T-helper 1 cell (primary cell): Measurements from ENCODE around the gene PXDN.
"Not testable (repeated sequence)": the region's sequence is repeated elsewhere in the genome, so short reads cannot be mapped to it uniquely, and the experiment has no call there.

Experiments used
- DNase-seq, 5 donors: peaks; one replicate each; pipeline ENCODE4 v3.0.0-alpha.2; 2012 to 2020

Gene PXDN

GRCh38 chr2:1700427-1700826 lies 43.9 kb downstream of the PXDN start:
- not testable (repeated sequence) for DNase-seq

DNA sequence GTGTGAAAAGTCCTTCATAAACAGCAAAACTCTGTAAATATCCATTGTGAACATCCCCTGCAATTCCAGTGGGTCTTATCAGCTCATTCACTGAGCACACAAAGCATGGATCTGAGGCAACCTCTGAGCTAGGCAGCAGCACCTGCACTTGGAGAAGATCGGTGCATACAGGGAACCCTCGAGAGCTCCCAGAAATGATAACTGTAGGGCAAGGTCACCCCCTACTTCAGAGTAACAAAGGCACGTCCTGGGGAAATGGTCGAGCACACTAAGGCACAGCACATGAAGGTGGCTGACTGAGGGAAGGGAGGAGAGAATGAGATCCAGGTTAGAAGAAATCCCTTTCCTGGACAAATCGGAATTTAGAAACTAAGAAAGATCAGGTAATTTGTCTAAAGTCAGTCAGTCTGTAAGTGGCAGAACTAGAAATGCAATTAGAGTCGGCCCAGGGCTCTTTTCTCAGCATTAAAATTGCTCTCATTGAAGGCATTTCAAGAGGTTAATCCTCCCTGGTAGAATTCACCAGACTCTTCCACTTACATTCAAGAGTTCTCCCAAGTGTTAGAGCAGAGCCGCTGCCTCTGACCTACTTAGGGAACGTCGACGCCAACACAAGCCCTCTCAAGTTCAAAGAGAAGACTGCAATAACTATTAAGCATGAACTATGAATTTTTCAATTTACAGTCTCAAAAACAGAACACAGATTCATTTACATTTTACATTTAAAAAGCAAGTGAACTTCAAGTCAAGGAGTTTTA lies 45.9 kb downstream of the PXDN start:
- DNase-seq: no peak

DNA sequence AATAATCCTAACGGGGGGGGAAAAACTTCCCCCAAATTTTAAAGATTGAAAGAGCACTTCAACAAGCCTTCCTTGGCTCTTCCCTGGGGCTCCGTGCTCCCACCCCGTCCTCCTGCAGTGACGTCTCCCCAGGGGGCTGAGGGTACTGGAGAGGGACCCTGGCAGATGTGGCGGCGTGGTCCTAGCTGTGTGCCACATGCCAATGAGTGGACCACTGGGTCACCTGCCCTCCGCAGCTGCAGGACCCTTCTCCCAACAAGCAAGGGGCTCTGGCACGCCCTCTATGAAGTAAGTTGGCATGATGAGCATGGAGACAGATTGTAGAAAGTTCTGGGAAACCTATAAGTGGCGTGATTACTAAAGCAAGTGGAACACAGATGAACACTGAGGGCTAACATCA lies 46.7 kb downstream of the PXDN start:
- DNase-seq: no peak

DNA sequence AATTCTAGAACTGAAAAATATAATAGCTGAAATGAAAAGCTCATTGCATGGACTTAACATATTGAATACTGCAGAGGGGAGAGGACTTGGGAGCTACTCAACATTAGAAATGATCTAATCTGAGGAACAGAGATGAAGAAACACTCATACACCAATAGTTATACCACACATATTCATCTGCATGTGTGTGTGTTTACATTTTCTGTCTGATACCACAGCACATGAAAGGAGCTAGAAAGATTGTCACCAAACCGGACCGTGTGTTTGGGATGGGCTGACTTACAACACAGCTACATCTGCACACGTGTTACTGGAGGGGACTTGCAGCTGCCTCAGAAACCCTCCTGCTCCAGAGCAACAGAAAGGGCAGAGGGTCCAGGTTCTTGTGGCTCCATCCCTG lies 47.8 kb downstream of the PXDN start:
- DNase-seq: no peak

GRCh38 chr2:1694371-1695271 lies 49.7 kb downstream of the PXDN start:
- DNase-seq: no peak

- no peak for DNase-seq
Observed at GRCh38 chr2:1693723-1694122, 50.6 kb downstream of the PXDN start.

DNA sequence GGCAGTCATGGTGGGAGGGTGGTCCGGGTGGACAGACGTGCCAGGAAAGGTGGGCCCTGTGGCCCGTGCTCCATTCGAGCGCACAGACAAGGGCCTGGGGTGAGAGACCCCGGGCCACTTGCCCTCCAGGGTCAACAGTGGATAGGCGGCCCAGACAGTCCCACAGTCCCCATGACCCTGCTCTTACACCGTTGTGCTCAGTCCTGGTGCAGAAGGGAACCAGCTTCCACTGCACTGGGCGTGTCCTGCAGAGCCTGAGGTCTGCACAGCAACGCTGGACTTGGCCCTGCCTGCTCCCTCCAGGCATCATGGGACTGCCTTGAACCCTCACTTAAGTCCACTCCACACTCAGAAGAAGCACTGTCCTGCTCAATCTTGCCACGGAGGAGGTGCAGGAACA lies 52.0 kb downstream of the PXDN start:
- DNase-seq: no peak

DNA sequence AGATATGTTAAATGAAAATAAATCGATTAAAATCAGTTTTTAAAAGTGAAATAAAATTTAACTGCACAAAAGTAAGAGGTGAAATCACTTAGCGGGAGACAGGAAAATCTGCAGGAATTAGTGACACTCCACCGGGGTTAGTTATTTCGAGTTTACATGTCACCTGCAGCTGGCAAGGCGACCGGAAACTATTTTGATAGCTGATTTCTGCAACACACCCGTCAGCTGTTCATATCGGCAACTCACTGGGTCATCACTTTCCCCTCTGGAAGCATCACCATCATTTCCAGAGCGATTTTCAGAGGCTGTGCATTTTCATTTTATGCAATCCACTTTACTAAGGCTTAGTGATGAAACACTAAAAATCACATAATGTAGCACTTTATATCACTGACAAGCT lies 52.9 kb downstream of the PXDN start:
- no peak for DNase-seq

- DNase-seq: no peak
Observed at GRCh38 chr2:1690056-1690775, 54.1 kb downstream of the PXDN start.

DNA sequence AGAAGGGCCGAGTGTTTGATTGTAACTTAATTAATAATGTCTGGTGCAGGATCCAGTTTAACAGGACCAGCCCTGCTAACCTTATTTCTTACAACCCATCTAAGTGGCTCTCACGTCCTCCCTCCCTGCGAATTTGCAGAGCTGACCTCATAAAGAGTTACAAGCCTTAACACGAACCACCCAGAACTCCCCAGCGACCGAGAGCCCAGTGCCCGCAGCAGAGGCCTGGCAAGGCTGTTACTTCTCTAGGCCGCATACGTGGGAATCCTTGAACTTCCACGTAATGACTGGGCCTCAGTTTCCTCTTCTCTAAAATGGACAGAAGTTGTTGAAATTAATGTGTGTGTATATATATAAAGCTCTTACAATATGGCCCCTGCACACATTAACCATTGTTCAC lies 55.5 kb downstream of the PXDN start:
- no peak for DNase-seq

GRCh38 chr2:1688161-1688560 lies 56.2 kb downstream of the PXDN start:
- DNase-seq: no peak

DNA sequence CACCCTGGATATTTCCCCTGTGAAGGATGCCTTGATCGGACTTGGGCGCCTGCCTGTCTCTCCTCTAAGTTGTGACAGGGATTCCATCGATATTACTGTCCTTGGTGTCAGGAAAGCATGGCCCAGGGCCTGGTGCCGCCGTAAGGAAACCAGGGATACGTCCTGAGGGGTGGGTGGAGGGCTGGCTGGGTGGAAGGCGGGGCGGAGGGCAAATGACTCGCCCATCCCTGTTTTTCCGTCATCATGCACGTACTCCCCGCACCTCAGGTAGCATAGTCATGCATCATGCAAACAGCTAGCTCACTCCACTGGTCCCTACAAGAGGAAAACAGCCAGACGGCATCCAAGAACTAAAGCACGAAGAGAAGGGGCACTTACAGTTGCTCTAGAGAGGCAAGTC lies 57.1 kb downstream of the PXDN start:
- DNase-seq: no peak

DNA sequence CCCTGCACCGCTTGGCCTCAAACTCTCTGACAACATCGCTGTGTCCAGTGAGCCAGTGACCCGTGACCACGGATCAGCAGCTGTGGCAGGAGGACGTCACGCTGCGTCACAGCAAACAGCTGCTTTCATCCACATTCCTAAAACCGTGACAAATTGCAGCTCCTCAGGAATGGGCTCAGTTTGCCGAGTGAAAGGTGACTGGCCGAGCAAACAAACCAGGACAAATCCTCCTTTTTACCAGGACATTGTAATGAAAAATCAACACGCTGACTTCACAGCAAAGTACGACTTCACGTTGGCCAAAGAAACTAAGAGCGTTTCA lies 57.6 kb downstream of the PXDN start:
- no peak for DNase-seq

DNA sequence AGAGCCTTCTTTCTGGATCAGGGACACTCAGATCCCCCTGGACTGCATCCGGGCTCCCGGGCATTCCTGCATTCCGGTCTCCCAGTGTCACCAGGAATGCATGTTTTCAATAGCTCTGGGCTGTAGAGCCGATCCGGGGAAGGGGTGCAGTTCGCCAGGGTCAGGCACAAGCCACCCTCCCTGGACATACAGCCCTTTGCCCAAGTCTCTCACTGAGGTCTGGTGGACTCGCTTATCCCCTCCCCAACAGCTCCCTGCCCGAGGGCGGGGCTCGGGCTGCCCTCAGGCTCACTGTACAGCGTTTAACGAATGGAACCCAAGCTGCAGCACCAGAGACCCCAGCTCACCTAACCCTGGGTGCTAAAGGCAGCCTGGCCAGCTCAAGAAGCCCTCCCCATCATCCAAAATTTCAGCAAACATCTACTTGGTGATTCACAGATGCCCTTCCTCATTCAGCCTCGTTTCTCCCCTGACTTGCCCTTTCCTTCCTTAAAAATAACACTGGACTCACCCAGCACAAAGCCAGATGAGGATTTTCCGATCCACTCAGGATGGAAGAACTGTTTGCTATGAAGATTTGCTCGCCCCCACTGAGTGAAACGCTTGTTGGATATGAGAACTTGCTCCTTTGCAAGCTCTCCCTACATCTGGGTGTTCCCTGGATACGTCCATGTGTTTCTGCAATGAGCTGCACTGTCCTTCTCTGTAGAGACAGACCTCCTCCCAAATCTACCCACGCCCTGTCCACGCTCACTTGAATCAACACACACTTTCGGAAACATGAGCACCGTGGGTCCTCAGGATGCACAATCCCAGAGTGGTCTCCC lies 58.1 kb downstream of the PXDN start:
- DNase-seq: no peak

DNA sequence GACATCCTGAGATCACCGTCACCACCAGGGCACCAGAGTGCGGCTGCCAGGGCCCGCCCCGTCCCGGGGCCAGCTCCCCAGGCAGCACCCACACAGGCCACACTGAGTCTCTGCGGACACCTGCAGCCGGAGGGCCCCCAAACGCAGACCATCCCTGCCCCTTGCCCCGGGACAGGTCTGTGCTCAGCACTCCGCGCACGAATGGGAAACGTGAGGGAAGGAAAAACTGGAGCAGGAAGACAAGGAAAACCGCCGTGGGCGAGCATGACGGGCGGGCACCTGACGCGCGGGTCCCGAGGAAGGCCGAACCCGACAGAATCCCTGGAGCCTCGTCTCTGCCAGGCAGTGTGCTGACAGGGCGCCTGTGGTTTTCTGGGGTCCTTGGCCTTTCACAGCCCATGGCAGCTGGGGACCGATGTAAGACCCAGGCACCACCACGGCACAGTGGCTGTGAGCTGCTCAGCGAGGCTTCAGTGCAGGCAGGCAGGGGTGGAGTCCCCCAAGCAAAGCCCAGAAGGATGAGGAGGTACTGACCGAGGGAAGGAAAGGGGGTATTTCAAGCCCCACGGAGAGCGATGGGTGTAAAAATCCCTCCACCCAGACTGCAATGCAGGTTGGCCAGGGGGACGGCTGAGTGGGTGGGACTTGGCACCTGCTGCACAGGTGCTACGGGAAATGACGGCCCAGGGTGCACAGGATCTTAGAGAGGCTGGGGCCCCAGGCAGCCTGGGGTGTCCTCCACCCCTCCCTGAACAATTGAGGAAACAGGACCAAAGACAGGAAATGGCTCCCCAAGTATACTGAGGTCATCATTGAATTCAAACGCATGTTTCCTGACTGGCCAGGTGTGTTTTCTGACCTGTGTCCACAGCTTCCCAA lies 59.0 kb downstream of the PXDN start:
- DNase-seq: no peak

GRCh38 chr2:1683297-1683696 lies 61.0 kb downstream of the PXDN start:
- no peak for DNase-seq

DNA sequence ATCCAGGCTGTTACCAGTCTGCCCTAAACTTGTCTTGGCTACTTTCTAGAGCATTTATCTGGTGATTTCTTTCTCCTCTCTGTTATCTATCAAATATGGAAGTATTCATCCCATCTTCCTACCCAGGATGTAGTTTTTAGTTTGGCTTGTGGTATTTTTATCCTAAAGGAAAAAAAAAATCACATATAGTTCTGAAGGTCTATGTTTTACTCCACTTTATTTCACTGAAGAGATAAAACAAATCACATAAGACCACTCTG lies 62.2 kb downstream of the PXDN start:
- DNase-seq: no peak

DNA sequence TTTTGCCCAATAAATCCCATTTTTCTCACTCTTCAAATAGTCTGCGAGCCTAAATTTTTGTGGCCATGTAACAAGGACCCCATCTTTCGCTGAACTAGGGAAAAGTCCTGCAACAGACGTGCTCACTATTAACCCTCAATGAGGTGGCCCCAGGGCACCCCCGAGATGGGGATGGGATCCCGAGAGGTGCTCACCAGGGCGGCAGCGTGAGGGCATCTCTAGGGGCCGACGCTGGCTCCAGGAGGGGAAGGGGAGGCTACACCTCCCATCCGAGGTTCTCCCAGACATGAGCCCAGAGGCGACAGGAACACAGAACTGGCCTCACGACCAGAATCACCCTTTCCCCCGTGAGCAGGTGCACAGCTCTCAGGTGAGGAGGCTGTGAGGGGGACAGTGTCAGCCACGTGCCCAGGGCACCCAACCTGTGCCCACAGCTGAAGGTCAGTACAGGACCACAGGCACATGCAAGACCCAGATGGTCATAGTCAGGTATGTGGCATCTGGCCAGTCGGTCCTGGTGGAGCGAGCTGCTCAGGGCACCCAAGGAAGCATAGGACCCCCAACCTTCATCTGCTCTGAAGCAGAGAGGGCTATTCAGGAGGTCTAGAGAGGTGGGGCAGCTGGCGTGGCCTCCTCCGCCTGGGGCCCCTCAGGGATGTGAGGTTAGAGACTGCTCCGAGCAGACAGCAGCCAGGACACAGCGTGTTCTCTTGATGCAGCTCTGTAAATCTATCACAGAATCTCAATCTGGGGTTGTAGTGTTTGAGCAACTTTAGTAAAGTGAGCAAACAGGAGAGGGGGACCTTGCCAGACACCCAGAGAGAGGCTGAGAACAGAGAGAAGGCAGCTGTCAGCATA lies 62.8 kb downstream of the PXDN start:
- DNase-seq: no peak

GRCh38 chr2:1681017-1681318 lies 63.3 kb downstream of the PXDN start:
- no peak for DNase-seq

DNA sequence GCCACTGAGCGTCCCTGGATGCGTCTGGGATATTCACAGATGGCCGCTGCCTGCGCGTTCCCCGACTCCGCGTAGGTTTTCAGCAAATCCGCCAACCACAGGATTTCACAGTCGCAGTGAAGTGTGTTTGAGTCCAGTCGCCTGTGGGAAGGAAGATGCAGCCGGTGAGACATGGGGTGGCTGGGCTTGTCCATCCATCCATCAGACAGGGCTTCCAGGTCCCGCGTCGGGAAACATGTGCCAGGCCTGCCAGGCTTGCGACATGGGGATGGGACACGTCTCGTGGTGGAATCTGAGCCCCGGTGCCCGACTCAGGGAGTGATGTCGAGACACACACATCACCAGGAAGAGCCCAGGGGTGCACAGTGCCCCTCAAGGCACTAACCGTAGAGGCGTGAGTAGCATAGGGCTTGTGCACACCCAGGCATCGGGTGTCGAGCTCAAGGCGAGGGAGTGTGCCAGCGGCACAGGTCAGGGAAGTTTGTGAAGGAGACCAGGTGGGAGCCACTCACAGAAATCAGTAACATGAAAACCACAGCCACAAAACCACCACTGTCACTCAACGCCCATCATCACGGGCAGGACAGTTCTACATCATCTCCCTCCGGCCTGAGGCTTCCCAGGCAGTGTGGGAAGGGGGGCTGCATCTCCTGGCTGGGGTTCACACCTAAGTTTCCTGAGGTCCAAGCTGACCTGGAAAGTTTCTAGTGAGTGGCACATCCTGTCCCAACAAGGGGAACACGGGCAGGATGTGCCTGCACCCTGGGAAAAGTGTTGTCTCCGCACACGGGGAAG lies 63.9 kb downstream of the PXDN start:
- no peak for DNase-seq
